DND-41 (cell line): Measurements from ENCODE around the gene ARHGEF19.

ENCODE experiments used
- ATAC-seq: fragments of 200-7000 bp; cut with Tn5 transposase; 3 replicates; pipeline ENCODE4 v1.9.1; 2021; ENCODE audit warnings: low read depth; ENCODE audit not compliant: insufficient read depth
- DNase-seq: peaks from one replicate; pipeline ENCODE4 v3.0.0-alpha.2; 2020
- H2AFZ ChIP-seq: 2 replicates; pipeline ENCODE4 v1.6.0; 2012; ENCODE audit warnings: low read depth, low read length
- H3K27ac ChIP-seq: 2 replicates; pipeline ENCODE4 v1.5.1; 2012; ENCODE audit warnings: low read length, inconsistent platforms
- H3K27me3 ChIP-seq: fragments of 200-600 bp; sonication (generic); 2 replicates; pipeline ENCODE4 v1.6.0; 2012; ENCODE audit warnings: low read length, mild to moderate bottlenecking, inconsistent platforms; ENCODE audit not compliant: insufficient read depth, poor library complexity
- H3K36me3 ChIP-seq: 2 replicates; pipeline ENCODE4 v1.5.1; 2012; ENCODE audit warnings: low read length, inconsistent platforms; ENCODE audit not compliant: insufficient read depth
- H3K4me1 ChIP-seq: 2 replicates; pipeline ENCODE4 v1.5.1; 2012; ENCODE audit warnings: mild to moderate bottlenecking, low read length; ENCODE audit not compliant: insufficient read depth
- H3K4me2 ChIP-seq: 2 replicates; pipeline ENCODE4 v1.6.0; 2012; ENCODE audit warnings: mild to moderate bottlenecking, moderate library complexity, low read length, inconsistent platforms; ENCODE audit not compliant: insufficient read depth
- H3K4me3 ChIP-seq, 2 experiments: fragments of 200-600 bp in 1 of 2; shearing (Covaris generic) in 1 of 2; 2 replicates each; pipeline ENCODE4 v1.5.1; 2012 to 2016; ENCODE audit warnings: inconsistent platforms in 2 of 2, low read length in 2 of 2, mild to moderate bottlenecking in 2 of 2, low read depth in 1 of 2, moderate library complexity in 1 of 2
- H3K79me2 ChIP-seq: 2 replicates; pipeline ENCODE4 v1.6.0; 2012; ENCODE audit warnings: low read length, inconsistent platforms; ENCODE audit not compliant: insufficient read depth
- H3K9ac ChIP-seq: 2 replicates; pipeline ENCODE4 v1.6.0; 2012; ENCODE audit warnings: low read depth, mild to moderate bottlenecking, inconsistent platforms, low read length, moderate library complexity
- H3K9me3 ChIP-seq: 2 replicates; pipeline ENCODE4 v1.5.1; 2012; ENCODE audit warnings: low read length, moderate library complexity, mild to moderate bottlenecking, inconsistent platforms; ENCODE audit not compliant: insufficient read depth, severe bottlenecking
- H4K20me1 ChIP-seq: 2 replicates; pipeline ENCODE4 v1.6.0; 2012; ENCODE audit warnings: low read length; ENCODE audit not compliant: insufficient read depth
- CTCF ChIP-seq: IDR thresholded peaks from 2 replicates; pipeline ENCODE4 v1.5.1; 2012; ENCODE audit warnings: borderline replicate concordance, low read length, moderate library complexity, mild to moderate bottlenecking; ENCODE audit not compliant: poor library complexity, severe bottlenecking; ENCODE audit errors: extremely low read depth
- EZH2 ChIP-seq: IDR thresholded peaks from 3 replicates; pipeline ENCODE4 v1.6.1; 2012; ENCODE audit warnings: borderline replicate concordance, low read depth, mild to moderate bottlenecking, moderate library complexity, low read length, inconsistent platforms; ENCODE audit not compliant: severe bottlenecking

ARHGEF19 gene

DNA sequence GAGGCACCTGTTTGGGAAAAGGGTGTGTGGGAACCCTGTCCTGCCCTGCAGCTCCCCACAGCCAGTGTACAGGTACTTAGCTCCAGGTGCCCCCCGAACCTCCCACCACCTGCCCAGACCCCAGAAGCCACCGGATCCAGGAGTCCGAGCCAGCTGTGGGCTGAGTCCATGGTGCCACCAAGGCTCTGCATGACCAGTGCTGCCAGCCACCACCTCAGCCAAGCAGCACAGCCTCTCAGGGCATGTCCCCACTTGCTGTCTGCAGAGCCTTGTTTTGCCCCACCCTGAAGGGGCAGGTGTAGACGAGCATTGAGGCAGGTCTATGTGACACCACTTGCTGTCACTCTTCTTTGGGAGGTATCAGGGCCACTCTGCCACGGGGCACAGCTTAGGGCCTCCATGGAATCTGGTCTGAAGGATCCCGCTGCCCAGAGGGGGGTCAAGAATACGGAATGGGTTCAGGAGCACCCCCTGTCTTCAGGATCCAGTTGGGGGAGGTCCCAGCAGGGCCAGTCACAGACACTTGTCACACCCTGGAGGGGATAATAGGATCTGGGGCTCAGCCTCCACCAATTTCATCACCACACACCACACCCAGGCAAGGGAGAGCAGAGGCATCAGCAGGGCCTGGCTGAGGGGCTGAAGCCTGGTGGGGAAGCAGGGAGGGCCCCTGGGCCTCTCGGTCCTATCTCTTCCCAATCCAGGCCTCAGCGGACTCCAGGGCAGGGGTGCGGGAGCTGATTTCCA, 27.7 kb downstream of the ARHGEF19 start:
- H3K9me3 ChIP-seq, result no peaks in the 10 kb centered on the region
- no peaks in the 10 kb centered on the region for H3K79me2 ChIP-seq
- no peaks in the 10 kb centered on the region for H3K4me1 ChIP-seq
- H3K4me3 ChIP-seq, result no peak overlapping the region
- no peak for ATAC-seq
- TF ChIP-seq EZH2 (no peak), CTCF (no peak)
- no peak overlapping the region for H3K27ac ChIP-seq
- H3K27me3 ChIP-seq, result peaks cover 4% of the 10 kb centered on the region
- no peak for DNase-seq
- H3K4me2 ChIP-seq, result no peak overlapping the region
- no peak overlapping the region for H2AFZ ChIP-seq
- H4K20me1 ChIP-seq, result no peaks in the 10 kb centered on the region; the same call in 1 of the 2 replicates
- no peaks in the 10 kb centered on the region for H3K36me3 ChIP-seq
- no peak overlapping the region for H3K9ac ChIP-seq

DNA sequence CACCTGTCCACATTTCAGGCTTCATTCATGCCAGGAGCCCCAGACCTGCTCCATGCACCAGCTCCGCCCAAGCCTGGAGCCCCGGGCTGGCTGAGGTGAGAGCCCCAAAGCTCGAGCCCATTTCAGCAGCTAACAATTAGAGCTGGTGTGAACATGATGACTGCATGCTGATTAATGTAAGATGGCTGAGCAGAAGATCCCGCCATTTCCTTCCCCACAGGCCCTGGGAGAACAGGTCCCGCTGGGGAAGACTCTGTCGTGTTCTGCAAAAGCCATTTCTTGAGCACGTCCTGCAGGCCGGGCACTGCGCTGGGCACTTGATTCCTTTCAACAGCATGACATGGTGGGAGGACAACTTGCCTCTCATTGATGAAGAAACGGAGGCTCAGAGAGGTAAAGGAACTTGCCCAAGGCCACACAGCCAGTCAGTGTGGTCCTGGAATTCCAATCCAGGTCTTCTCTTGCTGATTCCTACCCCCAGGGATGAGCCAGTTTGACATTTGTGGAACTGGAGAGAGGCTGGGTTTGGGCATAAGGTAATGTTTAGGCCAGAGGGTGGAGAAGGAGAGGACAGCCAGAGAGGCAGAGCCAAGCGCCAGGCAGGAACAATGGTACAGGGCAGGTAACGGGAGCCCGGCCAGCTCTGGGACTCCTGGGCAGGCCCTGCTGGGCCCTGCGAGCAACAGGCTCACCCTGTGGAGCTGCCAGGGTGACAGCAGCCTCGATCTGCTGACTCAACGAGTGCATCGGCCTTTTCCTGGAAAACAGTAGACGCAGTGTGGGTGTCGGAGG, 28.5 kb downstream of the ARHGEF19 start:
- H4K20me1 ChIP-seq, result no peaks in the 10 kb centered on the region; the same call in 1 of the 2 replicates
- ATAC-seq (no peak), DNase-seq (no peak)
- peaks cover 4% of the 10 kb centered on the region for H3K27me3 ChIP-seq
- H3K4me1 ChIP-seq, result no peaks in the 10 kb centered on the region
- H3K9ac ChIP-seq, result no peak overlapping the region
- H3K4me3 ChIP-seq, result no peak overlapping the region
- no peaks in the 10 kb centered on the region for H3K9me3 ChIP-seq
- no peak overlapping the region for H2AFZ ChIP-seq
- H3K36me3 ChIP-seq, result no peaks in the 10 kb centered on the region
- no peaks in the 10 kb centered on the region for H3K79me2 ChIP-seq
- TF ChIP-seq EZH2, result no peak
- no peak for TF ChIP-seq CTCF
- no peak overlapping the region for H3K4me2 ChIP-seq
- H3K27ac ChIP-seq, result no peak overlapping the region

DNA sequence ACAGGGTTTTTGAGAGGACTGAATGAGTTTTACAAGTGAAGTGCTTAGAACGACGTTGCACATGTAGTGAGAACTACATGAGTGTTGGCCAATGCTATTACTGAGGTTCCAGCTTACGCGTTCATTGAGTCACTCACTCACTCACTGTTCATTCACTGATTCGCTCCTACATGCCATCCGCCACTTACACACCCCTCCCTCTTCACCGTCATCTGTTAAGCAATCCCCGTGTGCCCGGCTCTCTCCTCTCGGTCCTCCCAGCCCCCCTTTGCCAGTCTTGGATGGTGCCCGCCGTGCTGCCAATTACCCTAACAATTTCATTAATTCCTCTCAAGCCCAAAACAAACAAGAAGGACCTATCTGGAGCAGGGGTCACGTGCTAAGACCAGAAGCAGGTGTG, 29.3 kb downstream of the ARHGEF19 start:
- Histone ChIP-seq H3K79me2 (no peaks in the 10 kb centered on the region), H3K9ac (no peak overlapping the region), H3K4me2 (no peak overlapping the region), H4K20me1 (no peaks in the 10 kb centered on the region; the same call in 1 of the 2 replicates), H3K36me3 (no peaks in the 10 kb centered on the region), H3K9me3 (no peaks in the 10 kb centered on the region), H3K27me3 (no peaks in the 10 kb centered on the region), H3K4me3 (no peak overlapping the region), H3K4me1 (no peaks in the 10 kb centered on the region), H3K27ac (no peak overlapping the region), H2AFZ (no peak overlapping the region)
- TF ChIP-seq EZH2 (no peak), CTCF (no peak)
- no peak for ATAC-seq
- DNase-seq, result no peak
